ENCODE data around the gene STIM2.

DNA sequence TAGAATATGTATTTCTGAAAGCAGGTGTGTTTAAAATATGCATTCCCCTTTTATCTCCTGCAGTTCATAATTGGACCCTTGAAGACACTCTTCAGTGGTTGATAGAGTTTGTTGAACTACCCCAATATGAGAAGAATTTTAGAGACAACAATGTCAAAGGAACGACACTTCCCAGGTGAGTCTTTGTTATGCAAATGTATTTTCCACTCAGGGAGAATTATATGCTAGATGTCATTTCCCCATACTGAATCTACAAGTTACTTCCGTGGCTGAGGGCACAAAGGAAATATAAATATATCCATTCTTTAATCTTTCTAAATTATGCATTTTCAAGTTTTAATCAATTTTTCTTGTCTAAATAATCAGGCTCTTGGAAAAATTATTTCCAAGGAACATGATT is 134.7 kb downstream of the STIM2 start:
- TF ChIP-seq, protein P1, sequence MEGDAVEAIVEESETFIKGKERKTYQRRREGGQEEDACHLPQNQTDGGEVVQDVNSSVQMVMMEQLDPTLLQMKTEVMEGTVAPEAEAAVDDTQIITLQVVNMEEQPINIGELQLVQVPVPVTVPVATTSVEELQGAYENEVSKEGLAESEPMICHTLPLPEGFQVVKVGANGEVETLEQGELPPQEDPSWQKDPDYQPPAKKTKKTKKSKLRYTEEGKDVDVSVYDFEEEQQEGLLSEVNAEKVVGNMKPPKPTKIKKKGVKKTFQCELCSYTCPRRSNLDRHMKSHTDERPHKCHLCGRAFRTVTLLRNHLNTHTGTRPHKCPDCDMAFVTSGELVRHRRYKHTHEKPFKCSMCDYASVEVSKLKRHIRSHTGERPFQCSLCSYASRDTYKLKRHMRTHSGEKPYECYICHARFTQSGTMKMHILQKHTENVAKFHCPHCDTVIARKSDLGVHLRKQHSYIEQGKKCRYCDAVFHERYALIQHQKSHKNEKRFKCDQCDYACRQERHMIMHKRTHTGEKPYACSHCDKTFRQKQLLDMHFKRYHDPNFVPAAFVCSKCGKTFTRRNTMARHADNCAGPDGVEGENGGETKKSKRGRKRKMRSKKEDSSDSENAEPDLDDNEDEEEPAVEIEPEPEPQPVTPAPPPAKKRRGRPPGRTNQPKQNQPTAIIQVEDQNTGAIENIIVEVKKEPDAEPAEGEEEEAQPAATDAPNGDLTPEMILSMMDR (IDR thresholded peaks at IDR 0.05; ENCODE audit: insufficient read depth, low read depth, low read length), result no peak
- TF ChIP-seq EZH2 (IDR thresholded peaks at IDR 0.05; ENCODE audit: insufficient read depth, low read length), result no peak

All from astrocyte (in vitro differentiated cells and primary cell).